HCT116 (cell line): ENCODE data around the gene XG. TPM values are rescaled to one million over a fixed set of nuclear protein-coding genes. Genes with fewer than 3 reads are reported as not detected.

Source experiments
- ATAC-seq: fragments of 200-7000 bp; cut with Tn5 transposase; 2 replicates; pipeline ENCODE4 v1.9.1; 2020; ENCODE audit warnings: mild to moderate bottlenecking, moderate library complexity
- BruUV-seq: library from RNA; stranded (reverse); fragments of 400-500 nt; replicated peaks from 2 replicates; lab custom pipeline; 2021; lab: Mats Ljungman, UMichigan
- CTCF ChIA-PET: fragments of 300-600 bp; sonication (Branson Sonifier 250); formaldehyde crosslinking; loops from one replicate; lab custom pipeline; 2021; ENCODE audit warnings: antibody characterized with exemption; lab: Charles Lee
- POLR2A ChIA-PET: fragments of 300-600, 350-600 bp; sonication (Branson Sonifier 250); formaldehyde crosslinking; loops from one replicate; lab custom pipeline; 2021; ENCODE audit warnings: antibody characterized with exemption; lab: Charles Lee
- RAD21 ChIA-PET, 2 experiments: fragments of 300-600 bp; sonication (Branson Sonifier 250); formaldehyde crosslinking; loops; one replicate each; lab custom pipeline; 2023; ENCODE audit warnings: low total read pairs in 2 of 2; ENCODE audit not compliant: uncharacterized antibody in 2 of 2, unreplicated experiment in 2 of 2, low non-redundant PET in 1 of 2; lab: Charles Lee
- DNase-seq: peaks from one replicate; pipeline ENCODE4 v3.0.0-alpha.2; 2010; ENCODE audit warnings: low read depth, low spot score
- H2AFZ ChIP-seq: fragments of 200-600 bp; shearing (Covaris generic), sonication (generic); 2 replicates; pipeline ENCODE4 v1.6.1; 2017; ENCODE audit warnings: low read depth, mixed run types, mixed read lengths, antibody characterized with exemption, low read length; ENCODE audit not compliant: poor library complexity, severe bottlenecking
- H3K27ac ChIP-seq: 2 replicates; pipeline ENCODE4 v1.5.1; 2012; ENCODE audit warnings: low read depth, low read length
- H3K27me3 ChIP-seq: fragments of 200-600 bp; sonication (generic); 2 replicates; pipeline ENCODE4 v1.6.1; 2016; ENCODE audit warnings: mixed run types, low read length, mixed read lengths; ENCODE audit not compliant: insufficient read depth
- H3K36me3 ChIP-seq, 2 experiments: fragments of 200-500 bp in 1 of 2; fragments of 200-600 bp in 1 of 2; sonication (Bioruptor generic) in 1 of 2; sonication (generic) in 1 of 2; 2 replicates each; pipeline versions ENCODE4 v1.5.1 to v1.6.1; 2014 to 2016; ENCODE audit warnings: low read length in 2 of 2, inconsistent platforms in 1 of 2, mixed read lengths in 1 of 2, mixed run types in 1 of 2; ENCODE audit not compliant: insufficient read depth in 2 of 2, control insufficient read depth in 1 of 2
- H3K4me1 ChIP-seq, 2 experiments: fragments of 200-600 bp in 1 of 2; sonication (generic) in 1 of 2; 2 replicates each; pipeline versions ENCODE4 v1.5.1 to v1.6.1; 2012 to 2017; ENCODE audit warnings: low read length in 2 of 2, inconsistent platforms in 1 of 2, mild to moderate bottlenecking in 1 of 2, mixed read lengths in 1 of 2, mixed run types in 1 of 2, moderate library complexity in 1 of 2; ENCODE audit not compliant: insufficient read depth in 2 of 2, control insufficient read depth in 1 of 2
- H3K4me2 ChIP-seq: fragments of 200-600 bp; sonication (generic); 2 replicates; pipeline ENCODE4 v1.6.1; 2017; ENCODE audit warnings: mixed run types, low read length, mixed read lengths
- H3K4me3 ChIP-seq, 2 experiments: fragments of 200-600 bp in 1 of 2; sonication (generic) in 1 of 2; replicated peaks in 1 of 2; 2 replicates each; pipeline ENCODE4 v1.5.1; 2011 to 2016; ENCODE audit warnings: low read length in 2 of 2, control low read depth in 1 of 2, low read depth in 1 of 2, mild to moderate bottlenecking in 1 of 2, mixed read lengths in 1 of 2, mixed run types in 1 of 2
- H3K79me2 ChIP-seq: fragments of 200-600 bp; sonication (generic); 2 replicates; pipeline ENCODE4 v1.6.1; 2017; ENCODE audit warnings: mild to moderate bottlenecking, mixed run types, low read length, moderate library complexity, mixed read lengths; ENCODE audit not compliant: insufficient read depth
- H3K9ac ChIP-seq: fragments of 200-600 bp; sonication (generic); 2 replicates; pipeline ENCODE4 v1.6.1; 2016; ENCODE audit warnings: low read length, mixed read lengths
- H3K9me2 ChIP-seq: fragments of 200-600 bp; sonication (generic), shearing (Covaris generic); 2 replicates; pipeline ENCODE4 v1.6.1; 2017; ENCODE audit warnings: mixed run types, mild to moderate bottlenecking, moderate library complexity; ENCODE audit not compliant: insufficient read depth
- H3K9me3 ChIP-seq, 2 experiments: fragments of 200-500 bp in 1 of 2; fragments of 200-600 bp in 1 of 2; sonication (Bioruptor generic) in 1 of 2; sonication (generic) in 1 of 2; 2 replicates each; pipeline ENCODE4 v1.6.1; 2014 to 2017; ENCODE audit warnings: low read length in 2 of 2, mixed read lengths in 2 of 2, inconsistent platforms in 1 of 2, low read depth in 1 of 2, mild to moderate bottlenecking in 1 of 2, mixed run types in 1 of 2, moderate library complexity in 1 of 2; ENCODE audit not compliant: control insufficient read depth in 1 of 2, insufficient read depth in 1 of 2
- H4K20me1 ChIP-seq: fragments of 200-600 bp; sonication (generic), shearing (Covaris generic); 2 replicates; pipeline ENCODE4 v1.6.1; 2017; ENCODE audit warnings: mixed run types, mild to moderate bottlenecking, moderate library complexity; ENCODE audit not compliant: insufficient read depth
- POLR2AphosphoS5 ChIP-seq: IDR thresholded peaks from 2 replicates; pipeline ENCODE4 v1.6.1; 2011; ENCODE audit warnings: mild to moderate bottlenecking, low read depth, low read length, moderate library complexity
- RAD21 ChIP-seq: IDR thresholded peaks from 2 replicates; pipeline ENCODE4 v1.6.1; 2012; ENCODE audit warnings: low read depth, mild to moderate bottlenecking
- TCF7L2 ChIP-seq: IDR thresholded peaks from 2 replicates; pipeline ENCODE4 v1.7.0; 2011; ENCODE audit warnings: borderline replicate concordance, inconsistent platforms; ENCODE audit not compliant: insufficient read depth, insufficient read length; ENCODE audit errors: extremely low read depth
- intact Hi-C: fragments of 100-400 bp; cut with micrococcal nuclease; formaldehyde crosslinking; loops from 2 replicates; pipeline ENCODE4 v1.10.0; 2022
- total RNA-seq: library from RNA; stranded (reverse); gene quantifications from one replicate; pipeline ENCODE4 v1.2.1, GENCODE V29; 2021; ENCODE audit not compliant: unreplicated experiment

Gene XG
- total RNA-seq, 1 experiment from 2014 or later, result not detected

DNA sequence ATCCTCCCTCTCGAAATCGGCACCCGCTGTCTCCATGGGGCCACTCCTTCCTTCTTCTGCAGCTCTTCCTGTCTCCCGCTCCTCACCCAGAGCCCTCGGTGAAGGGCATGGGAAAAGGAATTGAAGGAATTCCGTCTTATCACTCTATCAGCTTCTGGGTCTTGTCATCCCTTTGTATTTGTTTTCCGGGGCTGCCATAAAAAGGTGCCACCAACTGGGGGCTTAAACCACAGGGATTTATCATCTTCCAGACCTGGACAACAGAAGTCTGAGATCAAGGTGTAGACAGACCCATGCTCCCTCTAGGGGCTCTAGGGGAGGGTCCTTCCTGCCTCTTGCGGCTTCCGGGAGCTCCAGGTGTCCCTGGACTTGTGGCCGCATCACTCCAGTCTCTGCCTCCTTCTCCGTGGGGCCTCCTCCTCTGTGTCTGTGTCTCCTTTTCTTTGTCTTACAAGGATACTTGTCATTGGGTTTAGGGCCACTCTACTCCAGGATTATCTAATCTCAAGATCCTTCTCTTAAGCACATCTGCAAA lies 36.7 kb upstream of the XG start:
- intact Hi-C loops, result no loop called here
- H3K79me2 ChIP-seq, result 0 out of 2 replicates have a peak, but pooled peaks cover 3% of the 10 kb centered on the region

DNA sequence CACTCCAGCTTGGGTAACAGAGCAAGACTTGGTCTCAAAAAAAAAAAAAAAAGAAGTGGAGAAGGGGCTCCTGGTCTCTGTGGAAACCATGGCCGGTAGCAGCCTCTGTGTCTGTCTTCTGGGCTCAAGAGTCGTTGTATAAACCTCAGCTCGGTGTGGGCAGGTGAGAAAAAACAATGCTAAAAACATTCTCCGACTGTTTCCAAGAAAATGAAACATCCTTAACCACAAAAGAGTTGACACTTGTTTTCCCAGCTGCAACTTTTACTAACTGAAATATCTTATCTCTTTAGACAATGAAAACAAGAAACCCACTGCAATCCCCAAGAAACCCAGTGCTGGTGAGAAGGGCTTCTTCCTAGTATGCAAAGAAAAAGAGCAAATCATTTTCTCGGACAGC lies 34.5 kb upstream of the XG start:
- H3K4me1 ChIP-seq, result no peaks in the 10 kb centered on the region
- H3K4me3 ChIP-seq, result no peak overlapping the region
- BruUV-seq, result no TSS peak
- no peaks in the 10 kb centered on the region for H3K79me2 ChIP-seq
- no peaks in the 10 kb centered on the region for H3K9me3 ChIP-seq
- no peak overlapping the region for H3K9ac ChIP-seq
- no peaks in the 10 kb centered on the region for H3K27me3 ChIP-seq
- H3K27ac ChIP-seq, result no peak overlapping the region
- H3K9me2 ChIP-seq, result no peaks in the 10 kb centered on the region
- no peaks in the 10 kb centered on the region for H3K36me3 ChIP-seq
- H3K4me2 ChIP-seq, result no peak overlapping the region
- ATAC-seq (no peak), DNase-seq (no peak)
- POLR2A ChIA-PET, result no interaction called here
- intact Hi-C loops, result no loop called here
- no peak for TF ChIP-seq POLR2AphosphoS5
- TF ChIP-seq TCF7L2, result no peak
- RAD21 ChIA-PET, result no interaction called here
- H4K20me1 ChIP-seq, result no peaks in the 10 kb centered on the region
- CTCF ChIA-PET, result no interaction called here
- H2AFZ ChIP-seq, result no peak overlapping the region

More for the DNA sequence above, 36.7 kb upstream of the XG start:
- Histone ChIP-seq H3K27me3 (no peaks in the 10 kb centered on the region), H2AFZ (no peak overlapping the region), H4K20me1 (no peaks in the 10 kb centered on the region), H3K36me3 (no peaks in the 10 kb centered on the region), H3K4me2 (no peak overlapping the region), H3K4me3 (no peak overlapping the region), H3K9me2 (no peaks in the 10 kb centered on the region), H3K9me3 (no peaks in the 10 kb centered on the region), H3K4me1 (peaks cover 3 to 8% of the 10 kb centered on the region in 2 experiments; a peak in 3 of 4 replicates), H3K9ac (no peak overlapping the region), H3K27ac (no peak overlapping the region)
- RAD21 ChIA-PET, result no interaction called here
- BruUV-seq, result no TSS peak
- TF ChIP-seq RAD21, result no peak
- CTCF ChIA-PET, result no interaction called here
- POLR2A ChIA-PET, result no interaction called here
- ATAC-seq, result no peak
- no peak for DNase-seq
